Chondrocyte (in vitro differentiated cells): ENCODE data around the gene AMACR. TPM values are rescaled to one million over a fixed set of nuclear protein-coding genes. Genes with fewer than 3 reads are reported as not detected.

Source experiments
- DNase-seq: peaks from one replicate; pipeline ENCODE4 v3.0.0; 2021; ENCODE audit warnings: mixed read lengths, low spot score
- H3K27ac Mint-ChIP-seq: one replicate; pipeline ENCODE4 v1.8.0; 2021; ENCODE audit warnings: mild to moderate bottlenecking, moderate library complexity, mixed read lengths; ENCODE audit not compliant: unreplicated experiment
- H3K27me3 Mint-ChIP-seq: 2 replicates; pipeline ENCODE4 v1.8.0; 2021; ENCODE audit warnings: low read depth, mixed read lengths
- H3K36me3 Mint-ChIP-seq: 2 replicates; pipeline ENCODE4 v1.8.0; 2021; ENCODE audit warnings: low read depth, mixed read lengths
- H3K4me1 Mint-ChIP-seq: 2 replicates; pipeline ENCODE4 v1.8.0; 2021; ENCODE audit warnings: low read depth, mild to moderate bottlenecking, mixed read lengths
- H3K4me3 Mint-ChIP-seq: one replicate; pipeline ENCODE4 v1.8.0; 2021; ENCODE audit warnings: mild to moderate bottlenecking, moderate library complexity, mixed read lengths; ENCODE audit not compliant: unreplicated experiment
- H3K9me3 Mint-ChIP-seq: 2 replicates; pipeline ENCODE4 v1.8.0; 2021; ENCODE audit warnings: low read depth, mixed read lengths
- CTCF ChIP-seq: fragments of 200-600 bp; sonication (generic); IDR thresholded peaks from 2 replicates; pipeline ENCODE4 v1.5.0; 2021; ENCODE audit warnings: antibody characterized with exemption, mild to moderate bottlenecking, moderate library complexity
- long read RNA-seq: library from polyadenylated mRNA; stranded (forward); transcript quantifications from one replicate; pipeline ENCODE4 v2.0.0, GENCODE V29; 2021
- total RNA-seq: library from RNA; stranded (reverse); gene quantifications from 3 replicates; pipeline ENCODE4 v1.2.1, GENCODE V29; 2021

Gene AMACR
- total RNA-seq = 13.7 to 20.4 TPM (median 15.3 TPM) in 3 replicates
- long read RNA-seq, full-length matches to known transcripts = 34 of 35 reads
- long read RNA-seq, partial matches to known transcripts = 1 of 35 reads
- long read RNA-seq, other reads (novel, unspliced or antisense) = 0 of 35 reads

DNA sequence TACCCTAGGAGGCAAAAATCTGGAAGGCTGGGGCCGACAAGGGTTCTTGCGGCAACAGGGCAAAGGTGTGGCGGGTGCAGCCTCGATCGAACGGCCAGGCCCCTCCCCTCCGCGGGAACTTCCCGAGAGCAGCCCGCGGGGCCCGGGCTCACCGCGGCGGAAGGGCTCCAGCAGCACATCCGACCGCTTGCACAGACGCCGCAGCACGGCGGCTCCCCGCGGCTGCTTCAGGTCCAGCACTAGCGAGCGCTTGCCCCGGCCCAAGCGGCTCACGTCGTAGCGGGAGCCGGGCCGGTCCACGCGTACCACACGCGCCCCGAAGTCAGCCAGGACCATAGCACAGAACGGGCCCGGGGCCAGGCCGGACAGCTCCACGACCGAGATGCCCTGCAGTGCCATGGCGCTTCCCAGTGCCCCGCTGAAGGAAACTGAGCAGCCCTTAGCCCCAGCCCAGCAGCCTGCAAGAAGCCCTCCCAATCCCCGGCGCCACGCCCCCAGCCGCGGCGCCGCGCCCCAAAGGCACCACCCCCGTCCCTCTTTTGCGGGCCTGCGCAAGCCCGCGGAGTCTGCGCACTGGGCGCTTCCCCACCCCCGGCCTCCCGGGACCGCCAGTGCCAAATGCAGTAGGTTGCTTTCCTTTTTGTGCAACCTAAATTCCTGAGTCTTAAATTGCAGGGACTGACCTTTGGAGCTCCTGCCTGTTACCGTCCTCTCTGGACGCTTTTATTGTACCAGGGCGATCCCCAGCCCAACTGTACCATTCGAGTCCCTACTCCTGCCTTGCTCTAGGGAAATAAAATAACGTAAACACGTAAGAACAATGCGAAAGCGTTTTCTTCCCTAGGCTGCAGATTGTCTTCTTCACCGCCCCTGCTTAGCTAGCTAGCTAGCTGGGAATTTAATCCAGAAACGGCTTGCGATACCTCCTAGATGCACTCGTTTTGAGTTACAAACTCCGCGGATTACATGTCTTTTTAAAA, at the start of gene AMACR:
Gene AMACR (minus strand): TSS at position 430 of the 980 bp plus-strand sequence. CDS start 31 bp downstream, at position 399.
- DNase-seq = peak; percentile 95
- Mint-ChIP-seq H3K4me3 (peak within 1 kb of the TSS; percentile 87), H3K4me1 (peaks cover 55% of the 10 kb centered on the region), H3K27me3 (no peaks in the 10 kb centered on the region), H3K36me3 (peaks cover 10% of the 10 kb centered on the region), H3K27ac (peak within 1 kb of the TSS; percentile 90), H3K9me3 (no peaks in the 10 kb centered on the region)
- TF ChIP-seq CTCF = peak; percentile 49

DNA sequence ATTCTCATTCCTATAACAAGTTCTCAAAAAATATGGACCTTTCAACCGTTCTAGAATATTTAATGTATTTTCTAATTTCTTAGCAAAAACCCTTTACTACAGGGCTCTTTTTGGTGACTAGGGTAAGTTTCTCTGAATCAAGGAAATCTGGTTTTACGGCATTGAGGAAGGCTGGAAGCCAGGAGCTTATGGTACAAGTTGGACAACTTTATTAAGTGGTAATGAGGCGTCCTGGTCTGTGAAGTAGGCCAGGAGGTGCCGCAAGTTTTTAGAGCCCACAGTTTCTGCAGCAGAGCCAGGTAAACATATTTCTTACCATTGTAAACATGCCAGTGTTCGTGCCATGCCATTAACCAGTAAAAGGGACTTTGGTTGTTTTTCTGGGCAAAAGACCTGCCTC, 49.7 kb upstream of the AMACR start:
- DNase-seq = no peak
- Mint-ChIP-seq H3K4me3 (no peak overlapping the region), H3K9me3 (no peaks in the 10 kb centered on the region), H3K4me1 (peaks cover 23% of the 10 kb centered on the region), H3K27me3 (no peaks in the 10 kb centered on the region), H3K36me3 (no peaks in the 10 kb centered on the region), H3K27ac (no peak overlapping the region)
- TF ChIP-seq CTCF = no peak

DNA sequence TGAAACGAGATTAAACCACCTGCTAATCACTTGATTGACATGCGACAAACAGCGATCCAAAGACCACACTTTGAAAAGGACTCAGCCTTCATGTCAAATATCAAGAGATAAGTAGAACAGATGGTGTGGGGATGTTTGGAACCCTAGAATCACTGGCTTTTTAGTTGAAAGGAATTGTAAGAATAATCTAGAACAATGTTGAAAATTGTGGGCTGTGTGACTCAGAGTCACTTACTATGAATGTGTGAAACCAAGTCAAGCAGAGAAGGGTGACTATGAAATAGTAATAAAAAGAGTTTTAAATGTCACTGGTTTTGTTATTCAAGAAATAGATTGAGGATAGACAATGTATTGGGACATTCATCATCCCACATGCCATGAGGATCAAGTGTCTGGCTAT, 49.3 kb upstream of the AMACR start:
- Mint-ChIP-seq H3K4me3 (no peak overlapping the region), H3K9me3 (no peaks in the 10 kb centered on the region), H3K4me1 (peaks cover 28% of the 10 kb centered on the region), H3K27me3 (no peaks in the 10 kb centered on the region), H3K36me3 (no peaks in the 10 kb centered on the region), H3K27ac (no peak overlapping the region)
- no peak for TF ChIP-seq CTCF
- no peak for DNase-seq

DNA sequence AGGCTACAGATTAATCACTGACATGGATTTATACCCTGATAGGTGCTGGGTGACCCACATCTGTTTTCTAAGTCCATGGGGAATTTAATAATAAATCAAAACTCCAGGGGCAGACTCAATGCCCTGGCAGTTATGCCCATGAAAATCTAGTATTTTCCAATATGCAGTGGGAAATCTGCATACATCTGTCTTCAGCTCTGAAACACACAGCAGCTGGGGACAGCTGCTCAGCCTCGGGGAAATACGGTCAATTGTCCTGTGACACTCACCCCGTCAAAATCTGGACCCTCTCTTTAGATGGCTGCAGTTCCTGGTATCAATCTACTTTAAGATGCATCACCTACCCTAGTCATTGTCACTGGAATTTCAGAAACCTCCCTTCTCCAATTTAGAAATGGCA, 47.8 kb upstream of the AMACR start:
- Mint-ChIP-seq H3K27ac (no peak overlapping the region), H3K36me3 (peaks cover 3% of the 10 kb centered on the region), H3K9me3 (no peaks in the 10 kb centered on the region), H3K4me1 (peaks cover 31% of the 10 kb centered on the region), H3K27me3 (no peaks in the 10 kb centered on the region), H3K4me3 (no peak overlapping the region)
- DNase-seq = no peak
- no peak for TF ChIP-seq CTCF

GRCh38 chr5:34054400-34054729, 46.5 kb upstream of the AMACR start:
- no peaks in the 10 kb centered on the region for H3K27me3 Mint-ChIP-seq
- H3K4me1 Mint-ChIP-seq = peaks cover 31% of the 10 kb centered on the region
- H3K27ac Mint-ChIP-seq = no peak overlapping the region
- H3K4me3 Mint-ChIP-seq = no peak overlapping the region
- no peak for DNase-seq
- peaks cover 9% of the 10 kb centered on the region for H3K36me3 Mint-ChIP-seq
- TF ChIP-seq CTCF = no peak
- H3K9me3 Mint-ChIP-seq = peaks cover 4% of the 10 kb centered on the region
